GM18507 (cell line): ENCODE data around the gene RPL38.

ENCODE experiments used
- DNase-seq: peaks from one replicate; pipeline ENCODE4 v3.0.0; 2011; ENCODE audit warnings: low read depth; ENCODE audit not compliant: insufficient read length; ENCODE audit errors: extremely low spot score
- FAIRE-seq: peaks from 2 replicates; lab custom pipeline; 2011; peaks lifted over from hg19 to GRCh38; lab: Jason Lieb, UNC

The RPL38 gene

DNA sequence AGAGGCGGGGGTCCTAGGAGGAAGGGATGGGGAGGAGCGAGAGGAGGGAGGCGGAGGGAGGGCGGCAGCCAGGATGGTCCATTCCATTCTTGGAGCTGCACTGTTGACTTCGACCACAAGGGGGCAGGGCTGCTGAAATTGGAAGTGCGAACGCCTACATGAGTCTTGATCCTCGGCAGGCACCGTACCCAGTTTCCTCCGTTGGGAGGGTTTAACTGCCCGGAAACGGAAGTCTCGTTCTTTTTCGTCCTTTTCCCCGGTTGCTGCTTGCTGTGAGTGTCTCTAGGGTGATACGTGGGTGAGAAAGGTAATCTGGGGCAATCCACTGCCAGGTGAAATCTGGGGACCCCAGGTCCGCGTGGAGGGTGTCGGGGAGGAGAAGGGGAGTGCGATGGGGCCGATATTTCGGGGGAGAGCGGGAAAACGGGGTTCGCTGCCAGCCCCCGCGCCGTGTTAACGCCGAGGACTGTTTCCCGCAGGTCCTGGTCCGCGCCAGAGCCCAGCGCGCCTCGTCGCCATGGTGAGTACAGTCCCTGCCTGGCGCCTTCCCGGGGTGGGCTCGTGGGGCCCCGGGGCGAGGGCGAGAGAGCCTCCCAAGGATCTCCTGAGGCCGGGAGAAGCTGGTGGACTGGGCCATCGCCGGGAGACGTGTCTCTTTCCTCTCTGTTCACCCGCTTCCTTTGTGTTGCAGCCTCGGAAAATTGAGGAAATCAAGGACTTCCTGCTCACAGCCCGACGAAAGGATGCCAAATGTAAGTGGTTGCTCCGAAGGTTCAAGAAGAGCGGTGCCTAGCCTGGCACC is at the start of gene RPL38:
TSS of gene RPL38 (plus strand) at position 240 of the 802 bp plus-strand sequence. CDS start at position 518, 278 bp downstream.
- peak; percentile 99 for FAIRE-seq
- DNase-seq, result peak; percentile 94

DNA sequence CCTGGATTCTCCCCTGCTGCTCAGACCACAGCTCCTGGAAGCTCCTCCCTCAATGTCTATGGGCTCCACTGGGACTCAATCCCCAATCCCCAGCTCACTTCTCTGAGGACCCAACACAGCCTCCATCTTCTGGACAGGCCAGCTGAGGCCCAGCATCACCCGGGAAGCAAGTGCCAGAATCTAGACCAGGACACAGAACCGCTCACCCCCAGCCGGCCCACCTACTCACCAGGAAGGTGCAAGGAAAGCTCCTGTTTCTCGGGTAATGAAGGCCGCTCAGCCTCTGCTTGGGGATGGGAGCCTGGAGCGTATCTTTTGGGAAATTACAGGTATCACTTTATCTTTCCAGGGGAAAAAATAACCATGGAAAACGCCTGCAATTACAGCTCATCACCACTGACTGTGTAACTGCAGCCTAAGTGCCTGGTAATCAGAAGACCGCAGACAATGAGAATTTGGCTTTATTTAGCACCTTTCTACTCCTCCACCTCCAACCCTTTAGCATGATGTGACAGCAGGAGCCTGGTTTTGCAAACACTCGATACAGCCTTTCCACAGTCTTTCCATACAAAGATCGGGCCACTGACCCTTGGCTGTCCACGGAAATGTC is 49.6 kb upstream of the RPL38 start:
- DNase-seq, result no peak
- FAIRE-seq, result no peak

DNA sequence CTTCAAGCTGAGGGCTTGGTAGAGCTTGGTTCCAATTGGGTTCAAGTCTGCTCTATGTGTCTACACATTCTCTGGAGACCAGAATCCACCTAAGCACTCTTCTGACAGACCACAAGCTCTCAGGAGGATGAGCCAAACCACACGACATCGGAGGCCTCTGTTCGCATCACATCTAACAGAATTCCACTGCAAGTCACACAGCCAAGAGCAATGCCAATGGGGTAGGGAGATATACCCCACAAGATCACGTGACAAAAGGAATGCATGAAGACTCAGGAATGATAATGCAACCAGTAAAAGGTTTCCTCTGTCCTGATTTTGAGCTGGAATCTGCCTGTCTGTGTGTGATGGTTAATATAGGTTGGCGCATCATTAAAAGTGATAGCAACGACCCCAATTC is 46.6 kb upstream of the RPL38 start:
- FAIRE-seq (no peak), DNase-seq (no peak)

GRCh38 chr17:74157366-74157765 is 46.1 kb upstream of the RPL38 start:
- no peak for FAIRE-seq
- no peak for DNase-seq

- no peak for FAIRE-seq
- DNase-seq, result no peak
Measured at GRCh38 chr17:74158761-74159160, 44.7 kb upstream of the RPL38 start.

- no peak for FAIRE-seq
- DNase-seq, result no peak
Measured at GRCh38 chr17:74159226-74159840, 44.1 kb upstream of the RPL38 start.

GRCh38 chr17:74160656-74161502 is 42.6 kb upstream of the RPL38 start:
- DNase-seq (no peak), FAIRE-seq (no peak)

DNA sequence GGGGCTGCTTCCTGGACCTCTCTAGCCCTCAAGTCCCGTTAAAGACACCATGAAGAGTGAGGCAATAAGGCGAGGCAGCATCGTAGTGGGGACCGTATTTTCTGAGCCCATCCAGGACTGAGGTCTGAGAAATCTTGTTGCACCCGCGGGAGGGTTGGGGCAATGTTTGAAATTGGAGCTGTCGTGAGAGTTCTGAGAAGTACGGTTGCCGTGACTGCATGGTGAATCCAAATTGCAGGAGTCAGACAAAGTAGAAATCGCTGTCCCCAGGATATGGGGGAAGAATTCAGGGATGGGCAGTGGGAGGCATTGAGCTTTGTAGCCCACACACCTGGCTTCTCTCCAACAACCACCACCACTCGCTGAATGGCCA is 42.0 kb upstream of the RPL38 start:
- FAIRE-seq, result no peak
- DNase-seq, result no peak

- DNase-seq, result no peak
- no peak for FAIRE-seq
Measured at GRCh38 chr17:74163271-74163821, 40.1 kb upstream of the RPL38 start.

DNA sequence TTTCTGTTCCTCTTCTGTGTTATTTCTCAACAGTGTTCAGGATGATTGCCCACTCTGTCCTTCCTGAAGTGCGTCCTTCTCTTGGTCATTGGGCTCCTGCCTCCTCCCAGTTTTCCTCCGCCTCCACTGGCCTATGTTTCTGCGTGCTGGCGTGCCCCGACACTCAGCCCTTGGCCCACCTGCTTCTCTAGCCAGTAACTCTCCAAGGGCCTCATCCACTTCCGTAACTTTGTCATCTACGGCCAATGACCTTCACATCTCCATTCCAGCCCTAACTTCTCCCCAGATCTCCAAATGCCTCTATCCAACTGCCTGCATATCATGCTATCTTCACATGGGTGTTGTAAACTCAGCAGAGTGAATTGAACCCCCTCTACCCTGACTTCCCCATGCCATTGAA is 39.6 kb upstream of the RPL38 start:
- DNase-seq, result no peak
- no peak for FAIRE-seq

GRCh38 chr17:74164446-74165045 is 38.9 kb upstream of the RPL38 start:
- no peak for DNase-seq
- FAIRE-seq, result no peak

DNA sequence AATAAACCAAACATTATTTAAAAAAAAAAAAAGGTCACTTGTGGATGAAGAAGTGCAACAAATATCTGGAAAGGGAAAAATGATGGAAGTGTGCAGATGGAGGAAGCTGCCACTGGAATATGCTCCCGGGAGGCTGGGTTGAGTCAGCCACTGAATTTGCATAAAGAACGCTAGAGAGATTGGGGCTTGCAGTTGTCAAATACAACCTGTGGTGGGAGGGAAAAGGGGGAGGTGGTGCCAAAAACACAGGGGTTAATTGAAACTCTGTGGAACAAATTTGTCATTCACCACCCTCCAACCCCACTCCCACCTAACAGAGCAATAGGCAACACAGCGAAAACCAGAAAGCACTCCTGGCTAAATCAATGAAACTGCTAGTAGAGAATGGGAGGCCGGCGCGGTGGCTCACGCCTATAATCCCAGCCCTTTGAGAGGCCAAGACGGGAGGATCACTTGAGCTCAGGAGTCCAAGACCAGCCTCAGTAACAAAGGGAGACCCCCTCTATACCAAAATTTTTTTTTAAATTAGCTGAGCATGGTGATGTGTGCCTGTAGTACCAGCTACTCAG is 37.6 kb upstream of the RPL38 start:
- no peak for DNase-seq
- no peak for FAIRE-seq

DNA sequence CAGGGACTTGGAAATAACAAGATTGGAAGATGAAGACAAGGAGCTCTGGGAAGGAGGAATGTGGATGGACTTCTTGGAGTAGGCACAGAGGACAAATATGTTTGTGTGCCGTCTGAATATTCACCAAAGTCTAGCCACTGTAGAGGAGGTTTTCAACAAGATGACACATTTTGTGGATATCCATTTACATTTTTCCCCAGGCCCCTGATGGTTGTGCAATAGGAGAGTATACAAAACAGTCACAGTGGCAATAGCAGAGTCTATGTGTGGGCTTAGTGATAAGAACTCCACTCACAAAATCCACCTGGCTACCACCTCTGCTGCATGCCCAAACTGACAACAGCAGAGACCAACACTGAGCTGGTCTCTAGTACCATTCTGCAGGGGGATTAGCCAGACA is 32.6 kb upstream of the RPL38 start:
- FAIRE-seq, result no peak
- DNase-seq, result no peak

DNA sequence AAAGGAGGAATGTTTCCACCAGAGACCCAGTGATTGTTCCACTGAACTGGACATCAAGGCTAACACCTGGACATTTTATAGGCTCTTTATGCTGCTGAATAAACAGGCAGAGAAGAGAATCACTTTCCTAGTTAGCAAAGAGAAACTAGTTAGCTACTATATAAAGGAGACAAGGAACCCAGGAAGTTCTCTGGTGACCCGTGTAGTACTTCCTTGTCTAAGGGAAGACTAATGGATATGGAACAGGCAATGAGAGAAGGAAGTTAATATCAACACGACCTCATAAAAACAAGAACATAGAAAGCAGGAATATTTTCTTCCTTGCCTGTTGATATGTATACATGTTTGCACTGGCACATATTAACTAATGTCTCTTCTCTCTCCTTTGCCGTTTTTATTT is 30.8 kb upstream of the RPL38 start:
- no peak for DNase-seq
- no peak for FAIRE-seq

DNA sequence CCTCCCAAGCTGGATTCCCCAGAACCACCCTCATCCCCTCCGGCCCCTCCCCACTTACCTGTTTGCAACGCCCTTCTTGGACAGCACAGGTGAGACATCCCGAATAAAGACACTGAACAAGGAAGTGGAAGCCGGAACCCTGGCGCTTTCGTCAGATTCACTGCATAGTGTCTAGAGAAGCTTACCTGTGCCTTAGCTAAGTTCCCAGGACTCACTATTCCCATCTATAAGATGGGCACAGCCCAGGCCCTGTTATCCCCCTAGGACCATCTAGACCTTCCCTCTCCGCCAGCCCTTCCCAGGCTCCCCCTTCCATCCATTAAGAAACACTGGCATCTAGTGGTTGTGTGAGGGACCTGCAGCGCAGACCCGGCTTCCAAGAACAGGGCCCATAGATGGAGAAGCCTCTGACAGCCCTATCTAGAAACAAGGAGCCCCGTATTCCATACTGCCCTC is 26.9 kb upstream of the RPL38 start:
- FAIRE-seq (peak; percentile 65), DNase-seq (no peak)

- FAIRE-seq, result no peak
- DNase-seq, result no peak
Measured at GRCh38 chr17:74177018-74177450, 26.4 kb upstream of the RPL38 start.

DNA sequence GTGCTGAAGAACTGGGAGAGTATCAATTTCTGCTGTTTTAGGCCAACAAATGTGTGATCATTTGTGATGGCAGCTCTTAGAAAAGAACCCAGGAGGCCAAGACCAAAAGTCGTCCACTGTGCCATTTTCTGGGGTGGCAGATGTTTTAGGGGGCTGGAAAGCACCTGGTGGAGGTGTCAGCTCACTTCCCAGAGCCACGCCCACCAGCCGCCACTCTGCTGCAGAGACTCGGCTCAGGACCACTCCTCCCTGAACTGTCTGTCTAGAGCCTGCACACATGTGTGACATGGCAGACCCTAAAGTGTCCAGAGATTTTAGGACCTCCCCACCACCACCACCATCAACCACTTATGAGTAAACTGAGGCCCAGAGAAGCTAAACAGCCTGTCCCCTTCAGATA is 23.9 kb upstream of the RPL38 start:
- DNase-seq (no peak), FAIRE-seq (no peak)

DNA sequence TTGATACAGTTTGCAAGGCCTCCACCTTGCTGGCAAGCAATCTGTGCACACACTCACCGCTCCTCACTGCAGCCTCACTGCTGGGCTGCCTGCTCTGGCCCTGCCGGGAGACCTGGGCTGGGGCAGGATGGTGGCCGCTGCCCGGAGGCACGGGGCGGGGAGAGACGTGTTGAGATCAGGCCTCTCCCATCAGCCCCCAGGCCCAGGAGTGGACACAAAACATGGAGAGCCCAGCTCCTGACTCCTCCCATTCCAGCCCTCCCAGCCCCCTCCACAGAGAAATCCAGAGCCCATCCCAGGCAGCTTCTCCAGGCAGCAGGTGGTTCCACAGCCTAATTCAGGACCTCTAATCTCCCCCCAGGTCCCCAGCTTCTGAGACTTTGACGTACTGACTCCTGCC is 23.1 kb upstream of the RPL38 start:
- no peak for DNase-seq
- FAIRE-seq, result no peak

GRCh38 chr17:74181341-74181740 is 22.1 kb upstream of the RPL38 start:
- DNase-seq (no peak), FAIRE-seq (no peak)
